PC-3 (cell line): ENCODE results near the gene CCL22. TPM values are rescaled to one million over a fixed set of nuclear protein-coding genes. Genes with fewer than 3 reads are reported as not detected.

Source experiments
- ATAC-seq: fragments of 200-7000 bp; cut with Tn5 transposase; 2 replicates; pipeline ENCODE4 v1.9.1; 2020; ENCODE audit warnings: mild to moderate bottlenecking, moderate library complexity
- BruUV-seq: library from RNA; stranded (reverse); fragments of 400-500 nt; replicated peaks from 2 replicates; lab custom pipeline; 2021; lab: Mats Ljungman, UMichigan
- CTCF ChIA-PET: fragments of 300-600 bp; sonication (Branson Sonifier 250); formaldehyde crosslinking; loops from one replicate; lab custom pipeline; 2022; ENCODE audit warnings: antibody characterized with exemption; lab: Charles Lee
- POLR2A ChIA-PET: fragments of 300-600 bp; sonication (Branson Sonifier 250); formaldehyde crosslinking; loops from one replicate; lab custom pipeline; 2022; ENCODE audit warnings: antibody characterized with exemption; ENCODE audit not compliant: unreplicated experiment; lab: Charles Lee
- DNase-seq: peaks from one replicate; pipeline ENCODE4 v3.0.0-alpha.2; 2015
- H2AFZ ChIP-seq: fragments of 300-600 bp; sonication (generic); 2 replicates; pipeline ENCODE4 v1.6.0; 2016; ENCODE audit warnings: antibody characterized with exemption, low read length
- H3F3A ChIP-seq: fragments of 300-600 bp; sonication (generic); one replicate; pipeline ENCODE4 v1.6.0; 2017; ENCODE audit warnings: antibody characterized with exemption, low read length, control low read depth, mild to moderate bottlenecking; ENCODE audit not compliant: unreplicated experiment
- H3K27ac ChIP-seq: fragments of 300-600 bp; sonication (generic); 2 replicates; pipeline ENCODE4 v1.5.1; 2016; ENCODE audit warnings: mild to moderate bottlenecking, low read length
- H3K27me3 ChIP-seq: fragments of 300-600 bp; sonication (generic); 2 replicates; pipeline ENCODE4 v1.6.1; 2016; ENCODE audit warnings: low read length, mixed read lengths
- H3K36me3 ChIP-seq: fragments of 300-600 bp; sonication (generic); 2 replicates; pipeline ENCODE4 v1.6.1; 2016; ENCODE audit warnings: low read depth, mixed run types, low read length, mixed read lengths
- H3K4me1 ChIP-seq: fragments of 300-600 bp; sonication (generic); 2 replicates; pipeline ENCODE4 v1.5.1; 2016; ENCODE audit warnings: low read length; ENCODE audit not compliant: insufficient read depth
- H3K4me2 ChIP-seq: fragments of 300-600 bp; sonication (generic); 2 replicates; pipeline ENCODE4 v1.6.0; 2016; ENCODE audit warnings: low read length
- H3K4me3 ChIP-seq: fragments of 300-600 bp; sonication (generic); 2 replicates; pipeline ENCODE4 v1.5.1; 2016; ENCODE audit warnings: mild to moderate bottlenecking, low read length, mixed read lengths
- H3K79me2 ChIP-seq: fragments of 300-600 bp; sonication (generic); 2 replicates; pipeline ENCODE4 v1.6.1; 2017; ENCODE audit warnings: low read length, mixed read lengths
- H3K9ac ChIP-seq: fragments of 300-600 bp; sonication (generic); 2 replicates; pipeline ENCODE4 v1.6.0; 2016; ENCODE audit warnings: mild to moderate bottlenecking, low read length
- H3K9me2 ChIP-seq: fragments of 300-600 bp; sonication (generic); replicated peaks from 2 replicates; pipeline ENCODE4 v1.6.1; 2016; ENCODE audit warnings: mixed run types, low read length, mixed read lengths
- H3K9me3 ChIP-seq: fragments of 300-600 bp; sonication (generic); 2 replicates; pipeline ENCODE4 v1.6.1; 2016; ENCODE audit warnings: low read length, mixed read lengths
- H4K20me1 ChIP-seq: fragments of 300-600 bp; sonication (generic); 2 replicates; pipeline ENCODE4 v1.6.1; 2016; ENCODE audit warnings: low read length, mixed read lengths
- CTCF ChIP-seq: fragments of 300-600 bp; sonication (generic); conservative IDR thresholded peaks from 2 replicates; pipeline ENCODE4 v1.5.1; 2017; ENCODE audit warnings: antibody characterized with exemption, low read depth, mild to moderate bottlenecking, low read length
- EZH2 ChIP-seq: fragments of 300-600 bp; sonication (generic); IDR thresholded peaks from one replicate; pipeline ENCODE4 v1.6.1; 2017; ENCODE audit warnings: antibody characterized with exemption, mild to moderate bottlenecking, low read length; ENCODE audit not compliant: unreplicated experiment
- EZH2phosphoT487 ChIP-seq: fragments of 300-600 bp; sonication (generic); IDR thresholded peaks from 2 replicates; pipeline ENCODE4 v1.6.1; 2018; ENCODE audit warnings: mild to moderate bottlenecking, antibody characterized with exemption, low read length, borderline replicate concordance
- intact Hi-C: fragments of 100-400 bp; cut with micrococcal nuclease; formaldehyde crosslinking; loops from 2 replicates; pipeline ENCODE4 v1.9.0; 2023
- total RNA-seq: library from RNA; depleted of rRNA; stranded (reverse); fragments of >200 nt; gene quantifications from 2 replicates; pipeline ENCODE4 v1.2.3, GENCODE V29; 2014

The CCL22 gene
- total RNA-seq, 1 experiment from 2014 or later = not detected

GRCh38 chr16:57348327-57348726 lies 10.3 kb upstream of the CCL22 start:
- no peaks in the 10 kb centered on the region for H3F3A ChIP-seq
- no peaks in the 10 kb centered on the region for H3K9me2 ChIP-seq
- H3K4me2 ChIP-seq = no peak overlapping the region
- no peak for ATAC-seq
- TF ChIP-seq CTCF = no peak
- TF ChIP-seq EZH2phosphoT487 = no peak
- no peak for TF ChIP-seq EZH2
- no peak for DNase-seq
- H2AFZ ChIP-seq = no peak overlapping the region
- POLR2A ChIA-PET = no interaction called here
- intact Hi-C loops = no loop called here
- CTCF ChIA-PET = no interaction called here
- H3K9ac ChIP-seq = no peak overlapping the region
- no peaks in the 10 kb centered on the region for H3K36me3 ChIP-seq
- no peaks in the 10 kb centered on the region for H3K4me1 ChIP-seq
- no peaks in the 10 kb centered on the region for H3K27me3 ChIP-seq
- H3K79me2 ChIP-seq = no peaks in the 10 kb centered on the region
- no peaks in the 10 kb centered on the region for H3K9me3 ChIP-seq
- H3K27ac ChIP-seq = no peak overlapping the region
- no TSS peak for BruUV-seq
- no peak overlapping the region for H3K4me3 ChIP-seq
- H4K20me1 ChIP-seq = no peaks in the 10 kb centered on the region

- no peaks in the 10 kb centered on the region for H3K4me1 ChIP-seq
- no peaks in the 10 kb centered on the region for H3K27me3 ChIP-seq
- H3K36me3 ChIP-seq = no peaks in the 10 kb centered on the region
- intact Hi-C loops = no loop called here
- ChIA-PET POLR2A (no interaction called here), CTCF (no interaction called here)
- no peaks in the 10 kb centered on the region for H3F3A ChIP-seq
- H3K79me2 ChIP-seq = no peaks in the 10 kb centered on the region
- no peak overlapping the region for H3K4me2 ChIP-seq
- H2AFZ ChIP-seq = no peak overlapping the region
- no peaks in the 10 kb centered on the region for H3K9me3 ChIP-seq
- no peak for TF ChIP-seq EZH2phosphoT487
- TF ChIP-seq CTCF = no peak
- no peak for TF ChIP-seq EZH2
- H3K27ac ChIP-seq = no peak overlapping the region
- no peaks in the 10 kb centered on the region for H4K20me1 ChIP-seq
- DNase-seq (no peak), ATAC-seq (no peak)
- no peak overlapping the region for H3K9ac ChIP-seq
- BruUV-seq = no TSS peak
- H3K9me2 ChIP-seq = no peaks in the 10 kb centered on the region
- H3K4me3 ChIP-seq = no peak overlapping the region
Observed at GRCh38 chr16:57349212-57350031, 9.2 kb upstream of the CCL22 start.

- Histone ChIP-seq H3K79me2 (no peaks in the 10 kb centered on the region), H3K4me3 (no peak overlapping the region), H3K9me3 (no peaks in the 10 kb centered on the region), H3K27me3 (no peaks in the 10 kb centered on the region), H4K20me1 (no peaks in the 10 kb centered on the region), H2AFZ (no peak overlapping the region), H3K4me2 (no peak overlapping the region), H3K9ac (no peak overlapping the region), H3K27ac (no peak overlapping the region), H3F3A (no peaks in the 10 kb centered on the region), H3K9me2 (no peaks in the 10 kb centered on the region), H3K36me3 (no peaks in the 10 kb centered on the region), H3K4me1 (no peaks in the 10 kb centered on the region)
- POLR2A ChIA-PET = no interaction called here
- BruUV-seq = no TSS peak
- CTCF ChIA-PET = no interaction called here
- DNase-seq = no peak
- TF ChIP-seq EZH2phosphoT487 = no peak
- TF ChIP-seq CTCF = no peak
- no peak for TF ChIP-seq EZH2
- ATAC-seq = no peak
- intact Hi-C loops = no loop called here
Observed at GRCh38 chr16:57352636-57353047, 5.9 kb upstream of the CCL22 start.
